HEK293 (cell line): ENCODE results near the gene RPGRIP1L.
A peak's percentile ranks its signal among the peaks of the same experiment; 100 is the strongest.

Experiments used
- CTCF ChIA-PET: fragments of 350-600 bp; formaldehyde crosslinking; extraction: SDS; loops from one replicate; lab custom pipeline; 2021; ENCODE audit warnings: antibody characterized with exemption; lab: Yijun Ruan, JAX
- POLR2A ChIA-PET: fragments of 300-600 bp; formaldehyde crosslinking; extraction: SDS; loops from one replicate; lab custom pipeline; 2020; ENCODE audit warnings: antibody characterized with exemption, inconsistent platforms; lab: Yijun Ruan, JAX
- H3K27ac ChIP-seq: fragments of 200-500 bp; sonication (Bioruptor generic); 2 replicates; pipeline ENCODE4 v1.5.1; 2014; ENCODE audit warnings: low read depth, low read length, control low read depth, inconsistent platforms; ENCODE audit errors: extremely low read depth
- H3K36me3 ChIP-seq, 2 experiments: fragments of 200-500 bp in 1 of 2; sonication (Bioruptor generic) in 1 of 2; 1 replicate in 1 of 2; 2 replicates in 1 of 2; pipeline ENCODE4 v1.5.1; 2014 to 2017; ENCODE audit warnings: inconsistent platforms in 2 of 2, low read length in 2 of 2; ENCODE audit not compliant: control insufficient read depth in 2 of 2, insufficient read depth in 1 of 2
- H3K4me1 ChIP-seq: fragments of 200-500 bp; sonication (Bioruptor generic); 2 replicates; pipeline ENCODE4 v1.5.1; 2014; ENCODE audit warnings: mild to moderate bottlenecking, low read length, inconsistent platforms; ENCODE audit not compliant: control insufficient read depth, insufficient read depth
- H3K4me3 ChIP-seq: 2 replicates; pipeline ENCODE4 v1.5.1; 2011; ENCODE audit warnings: low read depth, mild to moderate bottlenecking, control low read depth, low read length, moderate library complexity
- H3K9me3 ChIP-seq: fragments of 200-500 bp; sonication (Bioruptor generic); 2 replicates; pipeline ENCODE4 v1.5.1; 2014; ENCODE audit warnings: low read depth, low read length, inconsistent platforms; ENCODE audit not compliant: control insufficient read depth, insufficient read depth
- BCL11B ChIP-seq: fragments of 450-650 bp; formaldehyde crosslinking; IDR thresholded peaks from 2 replicates; pipeline ENCODE4 v1.5.1; 2016; ENCODE audit warnings: low read depth, missing biosample characterization, missing genetic modification characterization
- FEZF1 ChIP-seq: fragments of 450-650 bp; formaldehyde crosslinking; IDR thresholded peaks from 2 replicates; pipeline ENCODE4 v1.5.1; 2016; ENCODE audit warnings: missing biosample characterization, missing genetic modification characterization
- GLI4 ChIP-seq: fragments of 450-650 bp; formaldehyde crosslinking; IDR thresholded peaks from 2 replicates; pipeline ENCODE4 v1.5.1; 2016; ENCODE audit warnings: missing biosample characterization, missing genetic modification characterization
- IKZF3 ChIP-seq: fragments of 450-650 bp; IDR thresholded peaks from 2 replicates; pipeline ENCODE4 v1.5.0; 2018; ENCODE audit warnings: missing biosample characterization, mild to moderate bottlenecking, missing genetic modification characterization, moderate library complexity
- KLF1 ChIP-seq: fragments of 450-650 bp; formaldehyde crosslinking; IDR thresholded peaks from 2 replicates; pipeline ENCODE4 v1.5.1; 2016; ENCODE audit warnings: missing biosample characterization, missing genetic modification characterization
- KLF10 ChIP-seq: fragments of 450-650 bp; IDR thresholded peaks from 2 replicates; pipeline ENCODE4 v1.5.1; 2018; ENCODE audit warnings: missing biosample characterization, mild to moderate bottlenecking, missing genetic modification characterization
- MYNN ChIP-seq: fragments of 450-650 bp; formaldehyde crosslinking; IDR thresholded peaks from 2 replicates; pipeline ENCODE4 v1.5.1; 2016; ENCODE audit warnings: missing biosample characterization, missing genetic modification characterization, borderline replicate concordance
- OSR2 ChIP-seq: fragments of 450-650 bp; formaldehyde crosslinking; IDR thresholded peaks from 2 replicates; pipeline ENCODE4 v1.5.1; 2016; ENCODE audit warnings: missing biosample characterization, missing genetic modification characterization
- SCRT2 ChIP-seq: fragments of 450-650 bp; formaldehyde crosslinking; IDR thresholded peaks from 2 replicates; pipeline ENCODE4 v1.5.1; 2016; ENCODE audit warnings: missing biosample characterization, missing genetic modification characterization
- TCF7L2 ChIP-seq: IDR thresholded peaks from 2 replicates; pipeline ENCODE4 v1.6.1; 2011; ENCODE audit warnings: low read depth, mild to moderate bottlenecking, inconsistent platforms, low read length, moderate library complexity, borderline replicate concordance
- TRIM28 ChIP-seq: IDR thresholded peaks from 2 replicates; pipeline ENCODE4 v1.6.1; 2011; ENCODE audit warnings: low read length, control low read depth, borderline replicate concordance
- ZBTB17 ChIP-seq: fragments of 450-650 bp; formaldehyde crosslinking; IDR thresholded peaks from 2 replicates; pipeline ENCODE4 v1.5.1; 2016; ENCODE audit warnings: missing biosample characterization, missing genetic modification characterization
- ZEB2 ChIP-seq: fragments of 450-650 bp; formaldehyde crosslinking; IDR thresholded peaks from 2 replicates; pipeline ENCODE4 v1.5.1; 2016; ENCODE audit warnings: missing biosample characterization, missing genetic modification characterization
- ZFP41 ChIP-seq: fragments of 450-650 bp; formaldehyde crosslinking; IDR thresholded peaks from 2 replicates; pipeline ENCODE4 v1.5.1; 2016; ENCODE audit warnings: missing biosample characterization, missing genetic modification characterization, borderline replicate concordance
- ZIC2 ChIP-seq: fragments of 450-650 bp; formaldehyde crosslinking; IDR thresholded peaks from 2 replicates; pipeline ENCODE4 v1.5.1; 2016; ENCODE audit warnings: missing biosample characterization, missing genetic modification characterization
- ZNF10 ChIP-seq: fragments of 450-650 bp; formaldehyde crosslinking; IDR thresholded peaks from 2 replicates; pipeline ENCODE4 v1.5.1; 2017; ENCODE audit warnings: missing biosample characterization, missing genetic modification characterization
- ZNF121 ChIP-seq: fragments of 450-650 bp; formaldehyde crosslinking; IDR thresholded peaks from 2 replicates; pipeline ENCODE4 v1.5.1; 2016; ENCODE audit warnings: missing biosample characterization, missing genetic modification characterization
- ZNF140 ChIP-seq: fragments of 450-650 bp; formaldehyde crosslinking; IDR thresholded peaks from 2 replicates; pipeline ENCODE4 v1.5.1; 2016; ENCODE audit warnings: missing biosample characterization, missing genetic modification characterization
- ZNF24 ChIP-seq: fragments of 450-650 bp; formaldehyde crosslinking; IDR thresholded peaks from 2 replicates; pipeline ENCODE4 v1.5.1; 2016; ENCODE audit warnings: missing biosample characterization, missing genetic modification characterization
- ZNF37A ChIP-seq: fragments of 450-650 bp; IDR thresholded peaks from 2 replicates; pipeline ENCODE4 v1.5.1; 2018; ENCODE audit warnings: missing biosample characterization, missing genetic modification characterization
- ZNF394 ChIP-seq: fragments of 450-650 bp; formaldehyde crosslinking; IDR thresholded peaks from 2 replicates; pipeline ENCODE4 v1.5.1; 2016; ENCODE audit warnings: missing biosample characterization, missing genetic modification characterization, mild to moderate bottlenecking, moderate library complexity, borderline replicate concordance
- ZNF660 ChIP-seq: fragments of 450-650 bp; IDR thresholded peaks from 2 replicates; pipeline ENCODE4 v1.5.1; 2018; ENCODE audit warnings: missing biosample characterization, mild to moderate bottlenecking, missing genetic modification characterization
- ZNF701 ChIP-seq: fragments of 450-650 bp; formaldehyde crosslinking; IDR thresholded peaks from 2 replicates; pipeline ENCODE4 v1.5.1; 2016; ENCODE audit warnings: missing biosample characterization, missing genetic modification characterization
- ZSCAN30 ChIP-seq: fragments of 450-650 bp; IDR thresholded peaks from 2 replicates; pipeline ENCODE4 v1.5.1; 2018; ENCODE audit warnings: missing biosample characterization, mild to moderate bottlenecking, missing genetic modification characterization, moderate library complexity
- ZSCAN4 ChIP-seq: fragments of 450-650 bp; formaldehyde crosslinking; IDR thresholded peaks from 2 replicates; pipeline ENCODE4 v1.5.1; 2017; ENCODE audit warnings: missing biosample characterization, missing genetic modification characterization
- ZXDB ChIP-seq: fragments of 450-650 bp; formaldehyde crosslinking; IDR thresholded peaks from 2 replicates; pipeline ENCODE4 v1.5.1; 2016; ENCODE audit warnings: missing biosample characterization, missing genetic modification characterization
- TF ChIP-seq, protein P1 (sequence below): fragments of 450-650 bp; formaldehyde crosslinking; IDR thresholded peaks from 2 replicates; pipeline ENCODE4 v1.5.1; 2016; ENCODE audit warnings: missing biosample characterization, missing genetic modification characterization
- TF ChIP-seq, protein P2 (sequence below): fragments of 450-650 bp; formaldehyde crosslinking; IDR thresholded peaks from 2 replicates; pipeline ENCODE4 v1.5.1; 2016; ENCODE audit warnings: missing biosample characterization, missing genetic modification characterization

Gene RPGRIP1L

GRCh38 chr16:53715023-53715384 is 11.3 kb upstream of the RPGRIP1L start:
- ChIA-PET CTCF (interaction anchor here (1.2 kb wide), 1 partner anchor 10 kb away, joined by 3 read pairs; no protein-coding TSS in a partner anchor), POLR2A (no interaction called here)
- no peaks in the 10 kb centered on the region for H3K9me3 ChIP-seq
- no peak overlapping the region for H3K4me3 ChIP-seq
- peaks cover 22% of the 10 kb centered on the region for H3K4me1 ChIP-seq
- TF ChIP-seq ZNF701: no peak
- TF ChIP-seq TRIM28: peak; percentile 34; the same call in 1 of the 2 replicates
- TF ChIP-seq FEZF1: peak; percentile 60
- TF ChIP-seq TCF7L2: 0 out of 2 replicates have a peak, but pooled peaks have one; percentile 1
- TF ChIP-seq ZBTB17 (tag by site-specific recombination): 0 out of 2 replicates have a peak, but pooled peaks have one; percentile 7
- H3K27ac ChIP-seq: no peak overlapping the region
- no peaks in the 10 kb centered on the region for H3K36me3 ChIP-seq

DNA sequence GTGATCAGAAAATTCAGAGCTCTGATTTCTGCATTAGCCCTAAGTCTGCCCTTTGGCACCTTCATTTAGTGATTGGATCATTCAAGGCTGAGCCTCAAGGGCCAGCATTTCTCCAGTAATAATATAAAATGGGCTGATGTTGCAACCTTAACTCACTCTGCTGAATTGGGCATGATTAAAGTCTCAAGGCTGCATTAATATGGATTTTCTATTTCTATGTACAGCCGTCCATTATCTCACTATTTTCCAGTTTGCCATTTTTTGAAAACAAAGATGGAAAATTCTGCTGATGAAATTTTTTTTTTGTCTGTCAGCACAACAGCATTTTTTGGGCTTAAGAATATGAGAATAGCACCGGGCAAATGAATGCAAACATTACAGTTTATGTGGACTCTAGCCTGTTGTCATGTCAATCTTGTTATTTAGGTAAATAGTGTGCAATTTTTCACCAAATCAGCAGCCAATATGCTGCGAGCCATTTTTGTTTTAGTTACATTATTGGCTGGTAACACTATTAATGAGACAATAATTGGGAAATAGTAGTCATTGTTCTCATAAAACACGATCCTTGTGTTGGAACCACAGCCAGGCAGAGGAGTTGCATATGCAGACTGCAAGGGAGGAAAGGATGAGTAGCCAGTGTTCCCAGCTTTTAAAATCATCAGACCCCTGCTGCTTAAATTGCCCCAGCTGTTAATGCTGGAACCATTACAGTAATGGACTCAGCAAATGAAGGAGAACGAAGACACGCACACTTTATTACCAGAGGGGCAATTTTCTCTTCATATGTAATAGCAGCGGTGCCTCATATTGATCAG is 10.8 kb upstream of the RPGRIP1L start:
- H3K4me1 ChIP-seq: peaks cover 22% of the 10 kb centered on the region
- H3K27ac ChIP-seq: no peak overlapping the region
- no peak overlapping the region for H3K4me3 ChIP-seq
- no peaks in the 10 kb centered on the region for H3K9me3 ChIP-seq
- CTCF ChIA-PET: interaction anchor here (0.6 to 0.7 kb wide), 2 partner anchors 38 to 116 kb away, joined by 3 to 4 read pairs; no protein-coding TSS in a partner anchor
- POLR2A ChIA-PET: no interaction called here
- H3K36me3 ChIP-seq: no peaks in the 10 kb centered on the region
- TF ChIP-seq ZNF10 (peak; percentile 52; the same call in 1 of the 2 replicates), ZBTB17 (tag by site-specific recombination) (peak; percentile 62), ZSCAN30 (tag by site-specific recombination) (peak; percentile 52; the same call in 1 of the 2 replicates), SCRT2 (no peak), KLF10 (tag by site-specific recombination) (0 out of 2 replicates have a peak, but pooled peaks have one; percentile 28), TRIM28 (peak; percentile 77; the same call in 1 of the 2 replicates), ZIC2 (tag by site-specific recombination) (peak; percentile 22; the same call in 1 of the 2 replicates), ZNF140 (tag by site-specific recombination) (no peak), KLF1 (tag by site-specific recombination) (no peak), ZSCAN4 (tag by site-specific recombination) (no peak), ZNF660 (tag by site-specific recombination) (peak; percentile 31), ZNF394 (tag by site-specific recombination) (no peak), IKZF3 (peak; percentile 90), FEZF1 (peak; percentile 76), ZNF24 (tag by site-specific recombination) (0 out of 2 replicates have a peak, but pooled peaks have one; percentile 48), ZXDB (tag by site-specific recombination) (peak; percentile 58; the same call in 1 of the 2 replicates), GLI4 (tag by site-specific recombination) (no peak), ZNF37A (no peak), MYNN (tag by site-specific recombination) (no peak), OSR2 (tag by site-specific recombination) (peak; percentile 83), BCL11B (tag by site-specific recombination) (no peak), ZEB2 (peak; percentile 69), ZFP41 (tag by site-specific recombination) (no peak), TCF7L2 (0 out of 2 replicates have a peak, but pooled peaks have one; percentile 51), ZNF121 (no peak)
- TF ChIP-seq, protein P1, sequence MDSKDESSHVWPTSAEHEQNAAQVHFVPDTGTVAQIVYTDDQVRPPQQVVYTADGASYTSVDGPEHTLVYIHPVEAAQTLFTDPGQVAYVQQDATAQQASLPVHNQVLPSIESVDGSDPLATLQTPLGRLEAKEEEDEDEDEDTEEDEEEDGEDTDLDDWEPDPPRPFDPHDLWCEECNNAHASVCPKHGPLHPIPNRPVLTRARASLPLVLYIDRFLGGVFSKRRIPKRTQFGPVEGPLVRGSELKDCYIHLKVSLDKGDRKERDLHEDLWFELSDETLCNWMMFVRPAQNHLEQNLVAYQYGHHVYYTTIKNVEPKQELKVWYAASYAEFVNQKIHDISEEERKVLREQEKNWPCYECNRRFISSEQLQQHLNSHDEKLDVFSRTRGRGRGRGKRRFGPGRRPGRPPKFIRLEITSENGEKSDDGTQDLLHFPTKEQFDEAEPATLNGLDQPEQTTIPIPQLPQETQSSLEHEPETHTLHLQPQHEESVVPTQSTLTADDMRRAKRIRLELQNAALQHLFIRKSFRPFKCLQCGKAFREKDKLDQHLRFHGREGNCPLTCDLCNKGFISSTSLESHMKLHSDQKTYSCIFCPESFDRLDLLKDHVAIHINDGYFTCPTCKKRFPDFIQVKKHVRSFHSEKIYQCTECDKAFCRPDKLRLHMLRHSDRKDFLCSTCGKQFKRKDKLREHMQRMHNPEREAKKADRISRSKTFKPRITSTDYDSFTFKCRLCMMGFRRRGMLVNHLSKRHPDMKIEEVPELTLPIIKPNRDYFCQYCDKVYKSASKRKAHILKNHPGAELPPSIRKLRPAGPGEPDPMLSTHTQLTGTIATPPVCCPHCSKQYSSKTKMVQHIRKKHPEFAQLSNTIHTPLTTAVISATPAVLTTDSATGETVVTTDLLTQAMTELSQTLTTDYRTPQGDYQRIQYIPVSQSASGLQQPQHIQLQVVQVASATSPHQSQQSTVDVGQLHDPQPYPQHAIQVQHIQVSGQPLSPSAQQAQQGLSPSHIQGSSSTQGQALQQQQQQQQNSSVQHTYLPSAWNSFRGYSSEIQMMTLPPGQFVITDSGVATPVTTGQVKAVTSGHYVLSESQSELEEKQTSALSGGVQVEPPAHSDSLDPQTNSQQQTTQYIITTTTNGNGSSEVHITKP (tag by site-specific recombination): peak; percentile 38
- TF ChIP-seq, protein P2, sequence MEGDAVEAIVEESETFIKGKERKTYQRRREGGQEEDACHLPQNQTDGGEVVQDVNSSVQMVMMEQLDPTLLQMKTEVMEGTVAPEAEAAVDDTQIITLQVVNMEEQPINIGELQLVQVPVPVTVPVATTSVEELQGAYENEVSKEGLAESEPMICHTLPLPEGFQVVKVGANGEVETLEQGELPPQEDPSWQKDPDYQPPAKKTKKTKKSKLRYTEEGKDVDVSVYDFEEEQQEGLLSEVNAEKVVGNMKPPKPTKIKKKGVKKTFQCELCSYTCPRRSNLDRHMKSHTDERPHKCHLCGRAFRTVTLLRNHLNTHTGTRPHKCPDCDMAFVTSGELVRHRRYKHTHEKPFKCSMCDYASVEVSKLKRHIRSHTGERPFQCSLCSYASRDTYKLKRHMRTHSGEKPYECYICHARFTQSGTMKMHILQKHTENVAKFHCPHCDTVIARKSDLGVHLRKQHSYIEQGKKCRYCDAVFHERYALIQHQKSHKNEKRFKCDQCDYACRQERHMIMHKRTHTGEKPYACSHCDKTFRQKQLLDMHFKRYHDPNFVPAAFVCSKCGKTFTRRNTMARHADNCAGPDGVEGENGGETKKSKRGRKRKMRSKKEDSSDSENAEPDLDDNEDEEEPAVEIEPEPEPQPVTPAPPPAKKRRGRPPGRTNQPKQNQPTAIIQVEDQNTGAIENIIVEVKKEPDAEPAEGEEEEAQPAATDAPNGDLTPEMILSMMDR (tag by site-specific recombination): no peak
